Right lobe of liver (tissue), 6 donors: ENCODE results near the gene ANTXR1. TPM values are rescaled to one million over a fixed set of nuclear protein-coding genes. Genes with fewer than 3 reads are reported as not detected.

ENCODE experiments used
- ATAC-seq, 4 donors: fragments of 200-7000 bp; cut with Tn5 transposase; one replicate each; pipeline ENCODE4 v1.9.1; 2020; ENCODE audit warnings: mild to moderate bottlenecking in 4 of 4, moderate library complexity in 4 of 4
- DNase-seq, 3 donors: peaks; one replicate each; pipeline ENCODE4 v3.0.0-alpha.2; 2020
- H3K27ac ChIP-seq, 3 donors: fragments of 200-600 bp; one replicate each; pipeline ENCODE4 v1.8.0; 2022
- H3K27me3 ChIP-seq, 2 donors: fragments of 200-600 bp; one replicate each; pipeline ENCODE4 v1.8.0; 2022
- H3K36me3 ChIP-seq, 4 donors: fragments of 200-600 bp; sonication (generic) in 1 of 4; one replicate each; pipeline versions ENCODE4 v1.5.1 to v1.8.0; 2017 to 2022; ENCODE audit warnings: control low read depth in 1 of 4
- H3K4me1 ChIP-seq, 4 donors: fragments of 200-600 bp; sonication (generic) in 1 of 4; one replicate each; pipeline versions ENCODE4 v1.5.1 to v1.8.0; 2017 to 2022; ENCODE audit warnings: control low read depth in 1 of 4
- H3K4me3 ChIP-seq, 3 donors: fragments of 200-600 bp; one replicate each; pipeline ENCODE4 v1.8.0; 2022
- H3K9me3 ChIP-seq, 4 donors: fragments of 200-600 bp; sonication (generic) in 1 of 4; one replicate each; pipeline versions ENCODE4 v1.5.1 to v1.8.0; 2017 to 2022; ENCODE audit warnings: control low read depth in 1 of 4
- POLR2A ChIP-seq: fragments of 450-650 bp; IDR thresholded peaks from one replicate; pipeline ENCODE4 v1.6.1; 2017; ENCODE audit warnings: antibody characterized with exemption, mild to moderate bottlenecking
- WGBS: methylation state at CpG from one replicate; pipeline ENCODE4 v1.1.6; 2018; ENCODE audit warnings: low coverage, low lambda C conversion rate; ENCODE audit not compliant: insufficient coverage; ENCODE audit errors: missing lambda C conversion rate; 5-methylcytosine and 5-hydroxymethylcytosine counted together
- intact Hi-C, 2 donors: fragments of 100-400 bp; cut with DNase I; formaldehyde crosslinking; loops; one replicate each; pipeline versions ENCODE4 v1.11.2 to v1.14.1; 2022
- total RNA-seq, 6 experiments: library from RNA; depleted of rRNA in 2 of 6; stranded (reverse); fragments of >200 nt in 2 of 6; fragmentation: NEBNext Ultra II Directional in 3 of 6; extraction: Animal tissue kit (Norgen Biotek cat#: 25700) in 3 of 6; gene quantifications; one replicate each; pipeline versions ENCODE4 v1.1.0 to v1.2.4, GENCODE V29; 2016 to 2023
- TF ChIP-seq, protein P1 (sequence below), 4 donors: fragments of 200-600 bp in 3 of 4; fragments of 450-650 bp in 1 of 4; IDR thresholded peaks; one replicate each; pipeline versions ENCODE4 v1.5.1 to v1.8.0; 2016 to 2022; ENCODE audit warnings: antibody characterized with exemption in 4 of 4, mild to moderate bottlenecking in 2 of 4
- donor health status: DM: no; HTN: yes; CAD: no.
- donor health status: DM: no; HTN: no; CAD: no.
- donor health status: DM: no; HTN: no; CAD: no.
- donor health status: DM: no; HTN: yes; CAD: no.
- donor health status: DM: no; HTN: yes; CAD: no.

Gene ANTXR1
- total RNA-seq, 6 experiments from 2014 or later = 1.1 to 4.1 (median 2.9) TPM

DNA sequence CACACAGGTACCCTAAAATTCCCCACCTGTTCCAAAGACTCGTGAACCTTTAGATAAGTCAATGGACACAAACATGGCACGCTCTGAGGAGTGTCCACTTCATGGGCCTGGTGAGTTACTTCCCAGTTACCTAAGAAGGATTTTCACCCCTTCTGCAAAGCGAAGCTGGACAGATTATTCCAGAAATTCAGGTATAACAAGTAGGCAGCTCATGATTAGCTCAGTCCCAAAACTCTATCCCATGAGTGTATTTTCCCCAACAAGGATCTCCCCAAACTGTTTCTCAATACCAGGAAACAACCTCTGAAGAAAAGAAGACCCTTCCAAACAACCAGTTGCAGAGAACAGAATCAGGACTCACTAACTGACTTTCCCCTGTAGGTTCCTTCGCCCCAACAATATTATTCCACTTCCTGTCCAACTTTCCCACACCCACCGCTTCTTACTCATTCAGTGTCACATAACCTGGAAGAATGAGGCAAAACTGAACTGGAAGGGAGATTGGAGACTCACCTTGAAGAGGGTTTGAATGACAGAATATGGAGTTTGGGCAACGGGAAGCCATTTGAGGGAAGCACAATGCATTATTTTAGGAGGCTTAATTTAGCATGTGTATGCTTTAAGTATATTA is 120.1 kb downstream of the ANTXR1 start:
- no peak for DNase-seq
- H3K27ac ChIP-seq = no peak overlapping the region
- no peak for ATAC-seq
- WGBS = 85% methylated on average over 5 of the region's 6 CpGs
- intact Hi-C loops = no loop called here
- no peaks in the 10 kb centered on the region for H3K36me3 ChIP-seq
- TF ChIP-seq, protein P1, sequence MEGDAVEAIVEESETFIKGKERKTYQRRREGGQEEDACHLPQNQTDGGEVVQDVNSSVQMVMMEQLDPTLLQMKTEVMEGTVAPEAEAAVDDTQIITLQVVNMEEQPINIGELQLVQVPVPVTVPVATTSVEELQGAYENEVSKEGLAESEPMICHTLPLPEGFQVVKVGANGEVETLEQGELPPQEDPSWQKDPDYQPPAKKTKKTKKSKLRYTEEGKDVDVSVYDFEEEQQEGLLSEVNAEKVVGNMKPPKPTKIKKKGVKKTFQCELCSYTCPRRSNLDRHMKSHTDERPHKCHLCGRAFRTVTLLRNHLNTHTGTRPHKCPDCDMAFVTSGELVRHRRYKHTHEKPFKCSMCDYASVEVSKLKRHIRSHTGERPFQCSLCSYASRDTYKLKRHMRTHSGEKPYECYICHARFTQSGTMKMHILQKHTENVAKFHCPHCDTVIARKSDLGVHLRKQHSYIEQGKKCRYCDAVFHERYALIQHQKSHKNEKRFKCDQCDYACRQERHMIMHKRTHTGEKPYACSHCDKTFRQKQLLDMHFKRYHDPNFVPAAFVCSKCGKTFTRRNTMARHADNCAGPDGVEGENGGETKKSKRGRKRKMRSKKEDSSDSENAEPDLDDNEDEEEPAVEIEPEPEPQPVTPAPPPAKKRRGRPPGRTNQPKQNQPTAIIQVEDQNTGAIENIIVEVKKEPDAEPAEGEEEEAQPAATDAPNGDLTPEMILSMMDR (IDR thresholded peaks at IDR 0.05) = no peak
- TF ChIP-seq POLR2A = no peak
- no peak overlapping the region for H3K4me3 ChIP-seq
- no peaks in the 10 kb centered on the region for H3K9me3 ChIP-seq
- H3K4me1 ChIP-seq = no peaks in the 10 kb centered on the region
- no peaks in the 10 kb centered on the region for H3K27me3 ChIP-seq

DNA sequence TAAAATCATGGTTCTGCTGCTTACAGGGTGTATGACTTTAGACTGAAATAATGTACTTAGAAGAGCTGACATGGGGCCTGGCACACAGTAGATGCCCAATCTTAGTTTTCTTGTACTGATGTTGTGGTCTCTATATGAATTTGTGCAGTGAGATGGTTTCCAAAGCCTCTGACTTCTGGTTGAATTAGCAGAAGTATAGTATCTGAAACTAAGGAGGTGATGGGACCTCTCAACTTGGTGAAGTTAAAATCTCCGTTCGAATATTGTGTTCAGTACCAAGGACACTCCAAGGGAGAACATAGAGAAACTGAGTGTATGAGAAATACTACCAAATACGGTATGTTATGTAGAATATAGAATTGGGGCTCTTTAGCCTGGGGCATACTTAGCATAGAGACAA is 120.9 kb downstream of the ANTXR1 start:
- TF ChIP-seq POLR2A = no peak
- TF ChIP-seq, protein P1 (IDR thresholded peaks at IDR 0.05) = no peak
- 86% methylated on average over 2 of the region's 3 CpGs for WGBS
- ATAC-seq = no peak

GRCh38 chr2:69134306-69134945 is 121.4 kb downstream of the ANTXR1 start:
- DNase-seq (no peak), ATAC-seq (no peak)
- Histone ChIP-seq H3K27ac (no peak overlapping the region), H3K4me1 (no peaks in the 10 kb centered on the region), H3K4me3 (no peak overlapping the region), H3K36me3 (no peaks in the 10 kb centered on the region), H3K9me3 (no peaks in the 10 kb centered on the region), H3K27me3 (no peaks in the 10 kb centered on the region)
- intact Hi-C loops = no loop called here
- WGBS = 65% methylated on average over 3 of the region's 3 CpGs
- no peak for TF ChIP-seq POLR2A
- TF ChIP-seq, protein P1 (IDR thresholded peaks at IDR 0.05) = no peak

More for the DNA sequence above, 120.9 kb downstream of the ANTXR1 start:
- Histone ChIP-seq H3K27me3 (no peaks in the 10 kb centered on the region), H3K27ac (no peak overlapping the region), H3K36me3 (no peaks in the 10 kb centered on the region), H3K4me3 (no peak overlapping the region), H3K4me1 (no peaks in the 10 kb centered on the region), H3K9me3 (no peaks in the 10 kb centered on the region)
- intact Hi-C loops = no loop called here
- no peak for DNase-seq

DNA sequence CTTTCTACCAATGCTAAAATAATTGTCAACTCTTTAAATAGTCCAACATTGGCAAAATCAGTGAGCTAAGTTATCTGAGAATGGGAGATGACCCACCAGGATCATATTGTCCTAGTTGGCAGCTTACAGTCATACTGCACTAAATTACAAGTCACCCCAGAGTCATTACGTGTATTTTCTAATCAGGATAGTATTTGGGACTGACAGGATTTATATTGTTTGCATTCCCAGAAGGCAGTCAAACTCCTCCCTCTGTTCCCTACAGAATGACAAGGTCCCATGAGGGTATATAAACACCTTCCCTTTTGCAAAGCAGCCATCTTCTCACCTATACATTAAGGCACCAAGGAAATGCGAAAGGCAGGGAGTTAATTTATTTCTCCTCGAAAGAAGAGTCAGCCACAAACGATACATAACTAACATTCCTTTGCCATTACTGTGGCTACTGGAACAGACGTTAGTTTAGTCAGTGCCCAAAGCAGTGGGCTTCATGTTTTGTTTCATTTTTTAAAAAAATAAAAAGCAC is 125.3 kb downstream of the ANTXR1 start:
- Histone ChIP-seq H3K4me3 (no peak overlapping the region), H3K27me3 (no peaks in the 10 kb centered on the region), H3K27ac (no peak overlapping the region), H3K36me3 (no peaks in the 10 kb centered on the region), H3K9me3 (no peaks in the 10 kb centered on the region), H3K4me1 (no peaks in the 10 kb centered on the region)
- TF ChIP-seq POLR2A = no peak
- TF ChIP-seq, protein P1 (IDR thresholded peaks at IDR 0.05) = no peak
- no peak for DNase-seq
- 80% methylated on average over 5 of the region's 5 CpGs for WGBS
- ATAC-seq = no peak
- intact Hi-C loops = no loop called here
